NCI-H2196 (cell line): ENCODE results near the gene MSI2.

ENCODE experiments used
- DNase-seq: peaks from one replicate; lab custom pipeline; 2025; ENCODE audit not compliant: unreplicated experiment; lab: John Stamatoyannopoulos, UW

The MSI2 gene

DNA sequence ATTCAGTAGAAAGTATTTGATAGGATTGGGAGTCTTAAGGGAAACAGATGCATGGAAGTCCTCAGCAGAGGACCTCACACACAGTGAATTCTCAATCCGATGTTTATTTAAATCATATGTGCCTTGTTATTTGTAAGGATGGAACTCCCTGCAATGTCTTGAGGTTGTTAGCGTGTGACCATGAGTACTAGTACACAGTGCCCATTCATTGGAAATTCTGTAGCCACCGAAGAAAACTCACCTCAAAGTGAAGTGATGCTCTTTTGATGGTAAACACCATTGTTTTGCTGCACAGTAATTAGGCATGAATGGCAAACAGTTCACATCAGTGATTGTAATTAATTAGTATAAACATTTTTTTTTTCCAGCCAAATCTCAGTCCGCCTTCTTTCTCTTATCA is 173.6 kb downstream of the MSI2 start:
- no peak for DNase-seq

GRCh38 chr17:57431415-57431814 is 175.1 kb downstream of the MSI2 start:
- no peak for DNase-seq

- no peak for DNase-seq
Measured at GRCh38 chr17:57432507-57433277, 176.4 kb downstream of the MSI2 start.

GRCh38 chr17:57433452-57433851 is 177.1 kb downstream of the MSI2 start:
- no peak for DNase-seq

GRCh38 chr17:57434361-57434760 is 178.0 kb downstream of the MSI2 start:
- DNase-seq, result no peak

DNA sequence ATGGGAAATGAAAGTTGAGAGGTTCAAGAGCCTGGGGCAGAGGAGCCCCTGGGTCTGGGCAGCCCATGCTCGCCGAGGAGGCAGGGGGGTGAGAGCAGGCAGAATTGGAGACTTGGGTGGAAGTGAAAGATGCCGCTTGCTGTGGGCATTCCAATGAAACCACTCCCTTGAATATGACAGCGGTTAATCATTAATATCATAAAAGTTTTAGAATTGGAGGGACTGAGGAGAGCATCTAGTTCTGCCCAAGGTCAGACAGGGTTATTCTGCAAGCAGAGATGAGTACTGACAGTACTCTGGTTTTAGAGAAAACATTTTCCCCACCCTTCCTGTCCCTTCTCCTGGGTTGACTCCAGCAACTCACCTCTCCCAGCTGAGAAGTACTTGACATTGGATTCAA is 180.2 kb downstream of the MSI2 start:
- no peak for DNase-seq

- DNase-seq, result no peak
Measured at GRCh38 chr17:57438066-57438731, 181.9 kb downstream of the MSI2 start.

DNA sequence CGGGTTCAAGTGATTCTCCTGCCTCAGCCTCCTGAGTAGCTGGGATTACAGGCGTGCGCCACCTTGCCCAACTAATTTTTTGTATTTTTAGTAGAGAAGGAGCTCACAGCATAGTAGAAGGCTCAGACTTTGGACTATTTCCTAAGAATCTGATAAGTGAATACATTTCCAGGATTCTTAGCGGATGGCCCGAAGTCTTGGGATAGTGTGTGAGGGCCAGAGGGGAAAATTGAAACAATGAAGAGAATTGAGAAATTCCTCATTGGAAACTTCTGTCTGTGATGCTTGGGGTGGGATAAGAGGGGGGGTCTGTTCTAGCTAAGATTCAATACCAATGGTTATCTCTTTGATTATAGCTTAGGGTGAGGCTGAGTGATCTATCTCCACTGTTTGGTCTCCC is 183.3 kb downstream of the MSI2 start:
- no peak for DNase-seq

DNA sequence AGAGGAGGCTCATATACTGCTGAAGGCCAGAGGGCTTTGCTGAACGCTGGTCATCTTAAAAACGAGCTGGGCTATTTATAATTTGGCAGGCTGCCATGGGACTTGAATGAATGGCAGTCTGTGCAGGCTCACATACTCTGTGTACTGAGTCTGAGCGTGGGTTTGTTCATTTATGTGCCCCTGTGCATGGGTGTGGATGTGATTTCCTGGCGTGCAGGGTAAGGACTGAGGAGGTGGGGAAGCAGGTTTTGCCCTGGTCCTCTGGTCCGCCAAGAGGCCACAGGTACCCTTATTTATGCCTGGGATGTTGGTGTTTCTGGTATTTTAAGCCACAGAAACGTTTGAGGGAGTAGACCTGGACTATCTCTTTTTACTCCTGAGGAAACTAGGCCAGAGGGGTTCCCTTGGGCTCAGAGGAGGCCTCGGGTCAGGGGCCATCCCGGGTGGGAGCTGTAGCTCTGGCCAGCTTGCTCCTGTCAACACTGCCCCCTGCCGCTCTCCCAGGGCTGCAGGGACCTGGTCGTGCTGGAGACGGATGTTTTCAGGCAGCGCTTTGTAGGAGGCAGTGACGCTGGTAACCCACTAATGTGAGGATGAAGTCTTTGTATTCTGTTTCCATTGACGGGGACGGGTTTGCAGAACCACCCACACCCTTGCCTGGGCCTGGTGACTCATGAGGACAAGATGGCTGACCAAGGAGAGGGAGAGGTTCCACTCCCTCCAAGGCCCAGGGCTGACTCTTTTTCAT is 184.4 kb downstream of the MSI2 start:
- peak; percentile 58 for DNase-seq

DNA sequence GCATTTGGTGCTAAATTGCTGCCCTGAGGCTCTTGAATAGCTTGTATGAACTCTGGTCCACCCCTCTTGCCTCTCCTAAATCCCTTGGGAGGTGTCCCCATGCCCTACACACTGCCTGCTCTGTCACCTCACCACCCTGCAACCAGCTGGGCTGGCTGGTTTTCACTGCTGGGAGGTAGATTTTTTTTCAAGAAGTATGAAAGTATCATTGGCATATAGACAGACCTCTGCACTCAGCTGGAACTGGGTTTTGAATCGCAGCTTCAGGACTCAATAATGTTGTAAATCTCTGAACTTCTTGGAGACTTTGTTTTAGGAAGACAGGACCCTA is 184.9 kb downstream of the MSI2 start:
- DNase-seq, result no peak

DNA sequence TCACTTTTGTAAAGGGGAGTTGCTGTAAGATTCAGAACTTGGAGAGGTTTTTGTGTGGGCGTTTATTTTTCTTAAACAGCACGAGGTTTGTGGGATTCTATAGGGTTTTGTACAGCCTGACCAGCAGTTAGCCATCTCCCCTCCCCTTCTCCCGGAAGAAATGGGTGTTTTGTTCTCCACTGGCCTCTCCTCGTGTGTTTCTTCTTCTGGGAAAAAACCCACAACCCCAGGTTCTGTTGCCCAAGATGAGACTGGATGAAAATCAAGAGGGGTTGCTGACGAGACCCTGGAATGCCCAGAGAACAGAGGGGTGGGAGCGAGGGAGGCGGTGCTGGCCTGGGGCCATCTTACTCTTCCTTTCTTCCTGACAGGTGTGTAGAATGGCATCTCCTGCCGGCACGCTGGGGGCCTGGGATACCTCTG is 186.1 kb downstream of the MSI2 start:
- DNase-seq, result no peak

- DNase-seq, result peak; percentile 35
Measured at GRCh38 chr17:57442914-57443571, 186.7 kb downstream of the MSI2 start.

- DNase-seq, result no peak
Measured at GRCh38 chr17:57443781-57444180, 187.5 kb downstream of the MSI2 start.

GRCh38 chr17:57444682-57445450 is 188.5 kb downstream of the MSI2 start:
- DNase-seq, result no peak

GRCh38 chr17:57445772-57446472 is 189.6 kb downstream of the MSI2 start:
- no peak for DNase-seq

- no peak for DNase-seq
Measured at GRCh38 chr17:57447357-57447989, 191.2 kb downstream of the MSI2 start.

- DNase-seq, result no peak
Measured at GRCh38 chr17:57447990-57448758, 191.9 kb downstream of the MSI2 start.

DNA sequence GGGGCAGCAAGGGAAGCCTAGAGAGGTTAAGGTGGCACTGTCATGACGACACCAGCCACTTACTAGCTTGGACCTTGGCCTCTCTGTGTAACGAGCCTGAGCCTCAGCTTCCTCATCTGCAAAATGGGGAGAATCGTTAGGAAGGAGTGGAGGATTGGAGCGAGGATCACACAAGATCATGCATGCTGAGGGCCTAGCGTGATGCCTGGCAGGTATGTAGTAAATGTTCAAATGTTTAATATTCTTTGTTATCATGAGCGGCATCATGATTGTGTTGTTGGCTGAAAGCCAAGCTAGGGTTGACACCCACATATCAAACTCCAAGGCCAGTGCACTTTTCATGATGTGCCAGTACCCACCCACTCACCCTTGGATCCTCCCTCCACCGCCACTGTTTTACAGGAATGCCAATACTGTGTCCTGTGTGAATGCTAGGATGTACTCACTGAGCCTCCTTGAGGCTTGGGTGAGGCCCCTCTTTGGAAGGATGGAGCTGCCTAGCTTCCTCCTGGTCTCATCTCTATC is 192.5 kb downstream of the MSI2 start:
- no peak for DNase-seq

GRCh38 chr17:57451191-57451590 is 194.9 kb downstream of the MSI2 start:
- no peak for DNase-seq
